Stimulated activated CD4-positive, alpha-beta T cell treated with anti-CD3 and anti-CD28 coated beads, Interleukin-12 subunit alpha, Interleukin-12 subunit beta, amount 100 ng/mL, for 4 hours (primary cell): ENCODE data around the gene SIL1.
"Not testable (repeated sequence)": the region's sequence is repeated elsewhere in the genome, so short reads cannot be mapped to it uniquely, and the experiment has no call there.

Source experiments
- DNase-seq: peaks from one replicate; pipeline ENCODE4 v3.0.0-alpha.2; 2020

SIL1 gene

GRCh38 chr5:139062910-139063663 is 135.1 kb downstream of the SIL1 start:
- DNase-seq, result no peak

GRCh38 chr5:139061856-139062255 is 136.3 kb downstream of the SIL1 start:
- DNase-seq, result no peak

GRCh38 chr5:139061274-139061673 is 136.9 kb downstream of the SIL1 start:
- DNase-seq, result no peak

GRCh38 chr5:139058121-139058520 is 140.0 kb downstream of the SIL1 start:
- DNase-seq, result no peak

GRCh38 chr5:139057045-139057939 is 140.9 kb downstream of the SIL1 start:
- not testable (repeated sequence) for DNase-seq

- no peak for DNase-seq
Measured at GRCh38 chr5:139052975-139053374, 145.2 kb downstream of the SIL1 start.

GRCh38 chr5:139051392-139051791 is 146.8 kb downstream of the SIL1 start:
- no peak for DNase-seq

GRCh38 chr5:139050432-139050831 is 147.7 kb downstream of the SIL1 start:
- DNase-seq, result no peak

GRCh38 chr5:139049780-139050179 is 148.4 kb downstream of the SIL1 start:
- DNase-seq, result no peak

GRCh38 chr5:139046551-139046950 is 151.6 kb downstream of the SIL1 start:
- DNase-seq, result no peak

GRCh38 chr5:139043157-139043905 is 154.8 kb downstream of the SIL1 start:
- DNase-seq, result no peak

GRCh38 chr5:139040081-139040480 is 158.1 kb downstream of the SIL1 start:
- DNase-seq, result no peak

- DNase-seq, result no peak
Measured at GRCh38 chr5:139038613-139039305, 159.4 kb downstream of the SIL1 start.

GRCh38 chr5:139037732-139038131 is 160.4 kb downstream of the SIL1 start:
- DNase-seq, result no peak

- not testable (repeated sequence) for DNase-seq
Measured at GRCh38 chr5:139036332-139036731, 161.8 kb downstream of the SIL1 start.

GRCh38 chr5:139027150-139027549 is 171.0 kb downstream of the SIL1 start:
- no peak for DNase-seq

- no peak for DNase-seq
Measured at GRCh38 chr5:139025651-139026050, 172.5 kb downstream of the SIL1 start.

GRCh38 chr5:139023286-139023685 is 174.9 kb downstream of the SIL1 start:
- no peak for DNase-seq

- DNase-seq, result no peak
Measured at GRCh38 chr5:139022528-139022927, 175.6 kb downstream of the SIL1 start.

GRCh38 chr5:139021346-139021745 is 176.8 kb downstream of the SIL1 start:
- no peak for DNase-seq

GRCh38 chr5:139019880-139020279 is 178.3 kb downstream of the SIL1 start:
- no peak for DNase-seq

GRCh38 chr5:139019211-139019610 is 179.0 kb downstream of the SIL1 start:
- no peak for DNase-seq

- DNase-seq, result no peak
Measured at GRCh38 chr5:139017624-139018023, 180.5 kb downstream of the SIL1 start.
